ENCODE data around the gene CDK12. TPM values are rescaled to one million over a fixed set of nuclear protein-coding genes. Genes with fewer than 3 reads are reported as not detected.
A peak's percentile ranks its signal among the peaks of the same experiment; 100 is the strongest.
"Not testable (repeated sequence)": the region's sequence is repeated elsewhere in the genome, so short reads cannot be mapped to it uniquely, and the experiment has no call there.

CDK12 gene
- total RNA-seq, 1 donor from 2014 or later, result 93.4 TPM

- peaks cover 10% of the 10 kb centered on the region for H3K4me1 Mint-ChIP-seq
- H3K36me3 Mint-ChIP-seq, result peaks cover 2% of the 10 kb centered on the region
- TF ChIP-seq CTCF (IDR thresholded peaks at IDR 0.05; ENCODE audit: unreplicated experiment), result no peak
- no peak overlapping the region for H3K27ac Mint-ChIP-seq
- no peaks in the 10 kb centered on the region for H3K27me3 Mint-ChIP-seq (ENCODE audit: low read depth)
- no peak overlapping the region for H3K4me3 Mint-ChIP-seq
- no peaks in the 10 kb centered on the region for H3K9me3 Mint-ChIP-seq
- DNase-seq (ENCODE audit: low spot score in 2 of 2, unreplicated experiment in 2 of 2), result no peak
These were observed 79.3 kb downstream of the CDK12 start for GRCh38 chr17:39540611-39541010.

- no peak for TF ChIP-seq CTCF (IDR thresholded peaks at IDR 0.05; ENCODE audit: unreplicated experiment)
- H3K9me3 Mint-ChIP-seq, result no peaks in the 10 kb centered on the region
- peaks cover 3% of the 10 kb centered on the region for H3K4me1 Mint-ChIP-seq
- peaks cover 5% of the 10 kb centered on the region for H3K36me3 Mint-ChIP-seq
- H3K27me3 Mint-ChIP-seq (ENCODE audit: low read depth), result no peaks in the 10 kb centered on the region
- H3K4me3 Mint-ChIP-seq, result no peak overlapping the region
- no peak for DNase-seq (ENCODE audit: low spot score in 2 of 2, unreplicated experiment in 2 of 2)
- H3K27ac Mint-ChIP-seq, result no peak overlapping the region
These were observed 80.4 kb downstream of the CDK12 start for GRCh38 chr17:39541652-39542051.

GRCh38 chr17:39543176-39543575 lies 81.9 kb downstream of the CDK12 start:
- peaks cover 8% of the 10 kb centered on the region for H3K36me3 Mint-ChIP-seq
- no peaks in the 10 kb centered on the region for H3K9me3 Mint-ChIP-seq
- no peak overlapping the region for H3K4me3 Mint-ChIP-seq
- no peak for DNase-seq (ENCODE audit: low spot score in 2 of 2, unreplicated experiment in 2 of 2)
- H3K27me3 Mint-ChIP-seq (ENCODE audit: low read depth), result no peaks in the 10 kb centered on the region
- H3K27ac Mint-ChIP-seq, result no peak overlapping the region
- TF ChIP-seq CTCF (IDR thresholded peaks at IDR 0.05; ENCODE audit: unreplicated experiment), result no peak
- H3K4me1 Mint-ChIP-seq, result peaks cover 3% of the 10 kb centered on the region

- H3K27ac Mint-ChIP-seq, result no peak overlapping the region
- H3K27me3 Mint-ChIP-seq (ENCODE audit: low read depth), result no peaks in the 10 kb centered on the region
- no peaks in the 10 kb centered on the region for H3K9me3 Mint-ChIP-seq
- no peak for TF ChIP-seq CTCF (IDR thresholded peaks at IDR 0.05; ENCODE audit: unreplicated experiment)
- DNase-seq (ENCODE audit: low spot score in 2 of 2, unreplicated experiment in 2 of 2), result no peak
- H3K4me1 Mint-ChIP-seq, result peaks cover 3% of the 10 kb centered on the region
- peaks cover 8% of the 10 kb centered on the region for H3K36me3 Mint-ChIP-seq
- H3K4me3 Mint-ChIP-seq, result no peak overlapping the region
These were observed 82.4 kb downstream of the CDK12 start for GRCh38 chr17:39543664-39544063.

GRCh38 chr17:39544361-39544760 lies 83.1 kb downstream of the CDK12 start:
- not testable (repeated sequence) for DNase-seq (ENCODE audit: low spot score in 2 of 2, unreplicated experiment in 2 of 2); H3K27me3 Mint-ChIP-seq (ENCODE audit: low read depth); H3K27ac Mint-ChIP-seq; H3K4me1 Mint-ChIP-seq; H3K36me3 Mint-ChIP-seq; H3K9me3 Mint-ChIP-seq; H3K4me3 Mint-ChIP-seq

- Mint-ChIP-seq H3K4me3 (no peak overlapping the region), H3K4me1 (no peaks in the 10 kb centered on the region), H3K36me3 (peaks cover 23% of the 10 kb centered on the region), H3K27ac (no peak overlapping the region), H3K27me3 (ENCODE audit: low read depth) (no peaks in the 10 kb centered on the region), H3K9me3 (no peaks in the 10 kb centered on the region)
- peak; percentile 95 for TF ChIP-seq CTCF (IDR thresholded peaks at IDR 0.05; ENCODE audit: unreplicated experiment)
- DNase-seq (ENCODE audit: low spot score in 2 of 2, unreplicated experiment in 2 of 2), result peak in 1 of 2 experiments; percentile 85
These were observed 86.6 kb downstream of the CDK12 start for GRCh38 chr17:39547713-39548478.
